Ramos (cell line): ENCODE measurements around the gene KCNJ11.

Source experiments
- in situ Hi-C: fragments of 300-500 bp; cut with MboI; formaldehyde crosslinking; loops from one replicate; pipeline ENCODE4 v1.14.3; 2022; ENCODE audit warnings: low sequenced_read_pairs; ENCODE audit not compliant: unreplicated experiment

The KCNJ11 gene

GRCh38 chr11:17393472-17393871 lies 5.0 kb upstream of the KCNJ11 start:
- in situ Hi-C loops = loop anchor here (5.0 kb wide), 1 partner anchor 109 kb away; no protein-coding TSS in a partner anchor

- in situ Hi-C loops = loop anchor here (5.0 kb wide), 1 partner anchor 109 kb away; no protein-coding TSS in a partner anchor
Observed at GRCh38 chr11:17392872-17393271, 4.4 kb upstream of the KCNJ11 start.

GRCh38 chr11:17391493-17392355 lies 3.3 kb upstream of the KCNJ11 start:
- in situ Hi-C loops = loop anchor here (5.0 kb wide), 1 partner anchor 111 kb away; no protein-coding TSS in a partner anchor

DNA sequence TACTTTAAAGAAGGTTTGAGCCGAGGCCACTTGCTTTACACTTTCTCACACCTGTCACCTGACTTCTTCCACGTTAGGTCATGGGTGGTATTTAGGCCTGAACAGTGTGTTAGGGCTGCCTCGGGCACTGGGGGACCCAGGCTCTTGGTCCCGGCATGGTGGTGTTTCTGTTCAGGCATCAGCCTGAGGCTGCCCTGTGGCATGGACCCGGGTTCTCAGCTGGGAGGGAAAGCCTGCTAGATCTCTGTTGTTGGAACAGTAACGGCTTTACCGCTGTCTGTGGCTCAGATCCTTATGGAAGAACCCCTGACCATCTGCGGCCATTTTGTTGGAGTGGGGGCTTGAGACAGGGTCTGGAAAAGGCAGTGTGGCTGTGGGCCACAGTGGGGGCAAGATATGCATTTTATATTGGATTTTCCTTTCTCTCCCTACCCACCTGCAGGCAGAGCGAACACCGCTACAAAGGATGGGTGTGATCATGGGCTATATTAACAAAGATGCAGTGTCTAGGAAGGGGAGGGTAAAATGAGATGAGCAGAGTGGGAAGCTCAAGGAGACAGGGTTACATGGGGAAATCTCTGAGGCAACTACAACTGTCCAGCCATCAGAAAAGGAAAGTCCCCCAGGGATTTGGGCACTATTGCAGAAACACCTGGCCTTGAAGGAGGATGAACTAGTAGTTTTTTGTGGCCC lies 1.6 kb upstream of the KCNJ11 start:
- in situ Hi-C loops = loop anchor here (5.0 kb wide), 1 partner anchor 112 kb away; no protein-coding TSS in a partner anchor

GRCh38 chr11:17389211-17389956 lies 925 bp upstream of the KCNJ11 start:
- in situ Hi-C loops = no loop called here

GRCh38 chr11:17387811-17388210 lies 648 bp downstream of the KCNJ11 start:
- in situ Hi-C loops = no loop called here

DNA sequence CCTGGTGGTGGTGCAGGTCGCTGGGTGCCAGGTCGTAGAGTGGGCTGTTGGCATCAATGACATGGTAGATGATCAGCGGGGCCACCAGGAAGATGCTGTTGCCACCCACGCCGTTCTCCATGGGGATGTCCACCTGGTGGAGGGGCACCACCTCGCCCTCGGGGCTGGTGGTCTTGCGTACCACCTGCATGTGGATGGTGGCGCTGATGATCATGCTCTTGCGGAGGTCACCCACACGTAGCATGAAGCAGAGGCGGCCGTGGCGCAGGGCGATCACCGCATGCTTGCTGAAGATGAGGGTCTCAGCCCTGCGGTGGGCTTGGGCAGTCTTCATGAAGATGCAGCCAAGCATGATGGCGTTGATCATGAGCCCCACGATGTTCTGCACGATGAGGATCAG lies 1.2 kb downstream of the KCNJ11 start:
- in situ Hi-C loops = no loop called here

- in situ Hi-C loops = no loop called here
Observed at GRCh38 chr11:17386331-17387084, 2.0 kb downstream of the KCNJ11 start.

DNA sequence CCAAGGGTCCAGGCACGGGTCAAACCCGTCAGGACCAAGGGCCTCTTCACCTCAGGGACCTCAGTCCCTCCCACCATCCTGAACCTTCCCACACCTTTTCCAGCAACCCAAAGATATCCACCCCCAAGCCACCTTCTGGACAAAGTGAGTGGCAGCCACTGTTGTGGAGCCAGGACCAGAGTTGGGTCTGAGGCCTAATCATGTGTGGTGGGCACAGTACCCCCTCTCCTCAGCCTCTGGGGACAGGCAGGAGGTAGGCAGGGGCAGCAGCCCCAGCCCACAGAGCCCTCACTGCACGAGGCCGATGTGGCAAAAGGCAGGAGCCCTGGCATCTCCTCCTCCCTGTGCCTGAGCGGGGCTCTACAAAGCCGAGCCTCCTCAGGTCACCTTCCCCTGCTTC lies 2.5 kb downstream of the KCNJ11 start:
- in situ Hi-C loops = no loop called here

DNA sequence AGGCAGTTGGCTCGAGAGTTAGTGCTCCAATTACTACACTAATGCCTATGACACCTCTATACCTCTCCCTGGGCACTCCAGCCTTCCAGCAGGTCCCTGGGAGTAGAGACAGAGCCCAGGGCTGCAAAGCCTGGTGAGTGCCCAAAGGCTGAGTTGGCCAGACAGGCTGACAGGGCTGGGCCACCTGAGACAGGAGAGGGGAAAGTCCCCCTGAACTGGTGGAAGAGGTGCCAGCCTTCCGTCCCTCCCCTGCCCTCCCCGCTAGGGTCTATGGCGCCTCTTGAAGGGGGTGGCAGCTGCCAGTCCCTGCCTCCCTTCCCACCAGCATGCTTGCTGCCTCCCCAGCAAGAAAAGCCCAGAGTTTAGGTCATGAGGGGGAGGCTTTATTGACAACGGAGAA lies 3.0 kb downstream of the KCNJ11 start:
- in situ Hi-C loops = no loop called here

DNA sequence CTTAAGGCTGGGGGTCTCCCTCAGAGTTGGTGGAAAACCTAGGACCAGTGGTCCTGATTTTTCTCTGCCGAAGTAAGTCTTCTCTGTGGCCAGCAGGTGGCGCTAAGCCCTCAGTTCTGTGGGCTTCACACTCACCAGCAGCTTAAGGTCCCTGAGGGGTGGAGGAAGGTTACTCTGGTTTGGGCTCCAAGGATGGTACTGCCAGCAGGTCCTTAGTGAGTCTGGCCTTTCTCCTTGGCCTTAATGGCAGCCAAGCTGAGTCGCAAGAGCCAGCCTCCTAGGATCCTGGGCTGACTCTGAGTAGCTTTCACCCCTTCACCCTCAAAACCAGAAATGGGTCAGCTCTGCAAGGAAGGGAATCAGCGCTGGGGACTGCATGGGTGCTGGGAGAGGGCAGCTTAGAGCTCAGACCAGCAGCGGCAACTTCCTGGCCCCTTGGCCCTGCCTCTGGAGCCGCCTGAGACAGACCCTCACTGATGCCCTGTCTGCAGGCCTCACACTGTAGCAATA lies 4.4 kb downstream of the KCNJ11 start:
- in situ Hi-C loops = no loop called here

GRCh38 chr11:17383461-17383860 lies 5.0 kb downstream of the KCNJ11 start:
- in situ Hi-C loops = no loop called here

- in situ Hi-C loops = no loop called here
Observed at GRCh38 chr11:17382046-17382728, 6.3 kb downstream of the KCNJ11 start.

DNA sequence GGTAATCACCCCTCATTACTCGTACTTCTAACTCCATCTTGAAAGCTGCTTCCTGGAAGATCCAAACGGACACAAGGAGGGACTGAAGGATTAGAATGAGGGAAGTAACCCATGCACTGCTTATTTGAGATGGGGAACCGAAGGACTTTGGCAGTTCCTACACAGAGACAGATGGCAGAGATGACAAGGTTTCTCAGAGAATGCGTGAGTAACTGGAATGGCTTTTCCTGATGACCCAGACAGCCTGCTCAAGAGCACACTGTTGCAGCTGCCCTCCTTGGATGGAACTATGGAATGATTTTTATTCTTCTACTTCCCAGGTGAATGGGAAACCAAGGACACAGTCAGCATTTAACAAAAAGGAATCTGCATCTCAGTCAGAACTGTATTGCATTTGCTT lies 7.3 kb downstream of the KCNJ11 start:
- in situ Hi-C loops = no loop called here

DNA sequence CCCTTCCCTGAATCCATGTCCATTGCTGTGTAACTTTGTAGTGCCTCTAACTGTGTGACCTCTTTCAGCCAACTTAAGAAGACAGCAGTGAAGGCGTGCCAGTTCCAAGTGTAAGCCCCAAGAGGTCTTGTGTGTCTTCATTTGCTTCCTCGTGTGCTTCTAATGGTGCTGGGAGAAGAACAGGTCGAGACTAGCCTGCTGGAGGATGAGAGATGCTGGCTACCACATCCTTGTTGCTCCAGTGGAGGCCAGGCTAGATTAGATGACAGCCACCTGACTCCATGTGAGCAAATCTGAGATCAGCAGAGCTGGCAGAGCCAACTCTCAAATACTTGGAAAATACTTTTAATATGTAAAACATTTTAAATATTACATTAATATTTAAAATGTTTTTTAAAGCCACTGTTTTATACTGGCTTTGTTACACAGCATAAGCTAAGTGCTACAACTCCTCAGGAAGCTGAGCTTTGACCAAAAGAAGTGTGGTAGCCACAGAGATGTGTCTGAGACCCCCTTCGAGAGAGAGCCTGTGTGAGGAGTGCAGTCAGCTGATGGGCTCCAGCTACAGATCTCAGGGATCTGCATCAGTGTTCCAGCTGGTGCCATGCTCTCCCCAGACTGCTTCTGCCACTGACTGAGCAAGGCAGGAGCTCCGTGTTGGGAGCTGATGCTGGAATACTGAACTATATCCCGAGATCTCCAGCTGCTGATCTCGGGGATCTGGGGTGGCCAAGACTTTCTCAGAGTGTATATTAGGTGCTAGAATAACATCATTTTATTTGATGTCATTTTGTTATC lies 8.9 kb downstream of the KCNJ11 start:
- in situ Hi-C loops = no loop called here

- in situ Hi-C loops = no loop called here
Observed at GRCh38 chr11:17378655-17379054, 9.8 kb downstream of the KCNJ11 start.

GRCh38 chr11:17376493-17376892 lies 12.0 kb downstream of the KCNJ11 start:
- in situ Hi-C loops = no loop called here

- in situ Hi-C loops = no loop called here
Observed at GRCh38 chr11:17375547-17375946, 12.9 kb downstream of the KCNJ11 start.
